GM19438 (cell line): Measurements from ENCODE around the gene ZNF410.
A peak's percentile ranks its signal among the peaks of the same experiment; 100 is the strongest.

Experiments used
- ATAC-seq: cut with Tn5 transposase; IDR thresholded peaks from one replicate; pipeline ENCODE4 v1.9.1; 2021; ENCODE audit warnings: low read depth; ENCODE audit not compliant: unreplicated experiment

ZNF410 gene

DNA sequence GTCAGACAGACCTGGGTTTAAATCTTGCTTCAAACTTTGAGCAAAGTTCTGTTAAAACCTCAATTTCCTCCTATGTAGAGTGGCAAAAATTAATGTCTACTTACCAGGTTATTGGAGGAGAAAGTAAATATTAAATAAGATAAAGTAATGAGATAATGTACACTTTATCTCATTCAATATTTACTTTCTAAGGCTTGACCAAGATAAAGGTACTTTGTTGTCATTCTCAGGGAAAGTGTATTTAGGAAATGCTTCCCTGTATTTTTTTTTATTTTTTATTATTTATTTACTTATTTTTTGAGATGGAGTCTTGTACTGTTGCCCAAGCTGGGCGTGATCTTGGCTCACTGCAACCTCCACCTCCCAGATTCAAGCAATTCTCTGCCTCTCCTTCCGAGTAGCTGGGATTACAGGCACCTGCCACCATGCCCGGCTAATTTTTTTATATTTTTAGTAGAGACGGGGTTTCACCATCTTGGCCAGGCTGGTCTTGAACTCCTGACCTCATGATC lies 58.6 kb downstream of the ZNF410 start:
- no peak for ATAC-seq

DNA sequence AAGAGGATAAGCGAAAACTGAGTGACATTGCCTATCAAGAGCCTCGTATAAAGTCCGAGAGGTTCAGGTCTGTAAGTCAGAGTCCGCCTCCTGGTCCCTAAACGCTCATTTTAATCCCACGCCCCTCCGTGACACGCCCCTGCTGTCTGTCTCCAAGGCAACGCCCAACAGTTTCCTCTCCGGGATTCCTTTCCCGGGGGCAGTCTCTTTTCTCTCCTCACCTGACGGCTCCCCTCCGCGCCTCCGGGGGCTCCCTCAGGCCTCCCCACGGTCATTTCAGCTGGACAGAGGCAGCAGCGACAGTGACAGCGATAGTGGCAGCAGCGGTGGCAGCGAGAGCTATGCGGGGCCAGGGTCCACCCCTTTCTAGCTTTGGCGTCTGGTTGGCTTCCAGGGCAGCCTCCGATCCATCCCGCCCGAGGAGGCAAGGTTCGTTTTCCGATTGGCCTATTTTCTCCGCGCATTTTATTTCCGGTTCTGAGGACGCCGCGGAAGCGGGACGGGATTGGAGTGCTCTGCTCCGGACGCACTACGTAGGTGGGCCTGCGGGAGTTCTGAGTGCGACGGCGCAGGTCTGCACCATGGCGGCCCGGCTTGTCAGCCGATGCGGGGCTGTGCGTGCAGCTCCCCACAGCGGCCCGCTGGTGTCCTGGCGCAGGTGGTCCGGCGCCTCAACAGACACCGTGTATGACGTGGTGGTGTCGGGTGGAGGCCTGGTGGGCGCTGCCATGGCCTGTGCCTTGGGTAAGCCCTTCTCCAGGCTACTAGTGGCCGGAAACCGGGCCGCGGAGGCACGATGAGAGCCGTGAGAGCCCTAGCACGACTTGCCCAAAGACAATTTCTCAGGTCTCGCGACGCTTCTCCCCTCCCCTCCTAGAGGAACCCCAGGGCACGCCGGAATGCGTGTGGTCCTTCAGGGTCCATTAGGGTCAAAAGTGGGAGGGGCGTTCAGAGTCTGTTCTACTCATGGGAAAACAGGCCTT lies 63.4 kb downstream of the ZNF410 start, which contains the start of the genes COQ6 and FAM161B:
COQ6 (plus strand) TSS at position 551 of the 983 bp plus-strand sequence; CDS start at position 582, 31 bp downstream.
FAM161B (minus strand) TSS at position 343 of the 983 bp plus-strand sequence; CDS start at position 275, 68 bp downstream.
- peak; percentile 80 for ATAC-seq

DNA sequence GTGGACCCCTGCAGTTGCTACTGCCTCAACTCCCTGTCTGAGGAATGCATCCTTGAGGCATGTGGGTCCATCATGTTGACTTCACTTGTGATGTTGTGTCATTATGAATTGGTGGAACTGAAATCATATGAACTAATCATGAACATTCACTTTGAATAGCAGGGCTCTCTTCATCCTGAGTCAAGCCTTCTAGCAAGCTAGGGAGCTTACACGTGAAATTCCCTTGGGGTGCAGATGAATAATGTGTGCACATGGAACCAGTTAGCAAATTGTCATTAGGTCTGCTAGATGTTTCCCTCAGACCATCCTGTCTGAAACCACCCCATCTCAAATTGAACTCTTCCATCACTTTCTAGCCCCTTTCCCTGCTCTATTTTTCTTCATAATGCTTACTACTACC lies 67.1 kb downstream of the ZNF410 start:
- ATAC-seq, result no peak

- ATAC-seq, result no peak
Measured at GRCh38 chr14:73955674-73956073, 69.0 kb downstream of the ZNF410 start.

- no peak for ATAC-seq
Measured at GRCh38 chr14:73958591-73958990, 71.9 kb downstream of the ZNF410 start.

DNA sequence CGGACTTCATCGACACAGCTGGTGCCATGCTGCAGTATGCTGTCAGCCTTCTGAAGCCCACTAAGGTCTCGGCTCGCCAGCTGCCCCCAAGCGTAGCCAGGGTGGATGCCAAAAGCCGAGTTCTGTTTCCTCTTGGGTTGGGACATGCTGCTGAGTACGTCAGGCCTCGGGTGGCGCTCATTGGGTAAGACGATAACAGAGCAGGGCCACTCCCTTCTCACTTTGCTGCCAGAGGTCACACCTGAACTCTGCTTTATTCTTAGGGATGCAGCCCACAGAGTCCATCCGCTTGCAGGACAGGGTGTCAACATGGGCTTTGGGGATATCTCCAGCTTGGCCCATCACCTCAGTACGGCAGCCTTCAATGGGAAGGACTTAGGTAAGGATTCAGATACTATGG lies 74.5 kb downstream of the ZNF410 start:
- ATAC-seq, result no peak

DNA sequence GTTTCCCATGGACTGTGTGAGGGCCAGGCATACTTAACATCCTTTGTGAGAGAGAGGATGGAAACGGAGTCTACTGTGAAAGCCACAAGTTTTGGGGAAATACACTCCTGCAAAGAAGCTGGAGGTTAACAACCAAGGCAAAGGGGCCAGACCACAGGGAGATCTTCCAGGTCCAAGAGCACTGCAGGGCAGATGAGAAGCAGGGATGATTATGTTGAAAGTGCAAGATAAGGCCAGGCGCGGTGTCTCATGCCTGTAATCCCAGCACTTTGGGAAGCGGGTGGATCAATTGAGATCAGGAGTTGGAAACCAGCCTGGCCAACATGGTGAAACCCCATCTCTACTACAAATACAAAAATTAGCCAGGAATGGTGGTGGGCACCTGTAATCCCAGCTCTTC lies 78.6 kb downstream of the ZNF410 start:
- no peak for ATAC-seq

- no peak for ATAC-seq
Measured at GRCh38 chr14:73968885-73969284, 82.2 kb downstream of the ZNF410 start.

DNA sequence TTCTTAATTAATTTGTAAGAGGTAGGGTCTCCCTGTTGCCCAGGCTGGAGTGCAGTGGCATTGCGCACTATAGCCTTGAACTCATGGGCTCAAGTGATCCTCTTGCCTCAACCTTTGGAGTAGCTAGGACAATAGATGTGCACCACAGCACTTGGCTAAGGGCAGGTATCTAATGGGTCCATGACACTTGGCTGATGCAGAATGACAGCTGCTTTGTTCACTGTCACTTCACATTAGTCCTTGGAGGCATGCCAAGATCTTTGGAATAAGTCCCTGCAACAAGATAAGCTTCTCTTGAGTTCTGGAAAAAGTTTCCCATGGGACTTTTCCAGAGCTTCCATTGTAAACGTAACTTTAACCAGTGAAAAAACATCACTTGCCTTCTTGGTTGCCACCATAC lies 86.8 kb downstream of the ZNF410 start:
- no peak for ATAC-seq

- no peak for ATAC-seq
Measured at GRCh38 chr14:73976125-73976524, 89.5 kb downstream of the ZNF410 start.

- ATAC-seq, result no peak
Measured at GRCh38 chr14:73977896-73978295, 91.2 kb downstream of the ZNF410 start.
